ENCODE data around the gene VSX1.

VSX1 gene

GRCh38 chr20:25057234-25058050, 24.5 kb downstream of the VSX1 start:
- H3K27me3 ChIP-seq (ENCODE audit: low read depth): peaks cover 13% of the 10 kb centered on the region; the same call in 1 of the 2 replicates
- peak; percentile 42 to 68 for DNase-seq (ENCODE audit: low spot score in 2 of 2)
- peak overlapping the region; percentile 51 for H3K4me3 ChIP-seq
- no peaks in the 10 kb centered on the region for H3K36me3 ChIP-seq (replicated peaks)
- H3K9me3 ChIP-seq: no peaks in the 10 kb centered on the region
- in situ Hi-C loops (cut with MboI; ENCODE audit: low sequenced_read_pairs): no loop called here
- H3K4me1 ChIP-seq: no peaks in the 10 kb centered on the region; the same call in 1 of the 2 replicates

- in situ Hi-C loops (cut with MboI; ENCODE audit: low sequenced_read_pairs): no loop called here
- Histone ChIP-seq H3K9me3 (no peaks in the 10 kb centered on the region), H3K36me3 (replicated peaks) (no peaks in the 10 kb centered on the region), H3K27me3 (ENCODE audit: low read depth) (peaks cover 7% of the 10 kb centered on the region; the same call in 1 of the 2 replicates), H3K4me3 (peak overlapping the region; percentile 51), H3K4me1 (no peaks in the 10 kb centered on the region; the same call in 1 of the 2 replicates)
- DNase-seq (ENCODE audit: low spot score in 2 of 2): no peak
These were observed 25.2 kb downstream of the VSX1 start for GRCh38 chr20:25056690-25057233.

- no peak for DNase-seq (ENCODE audit: low spot score in 2 of 2)
- no peaks in the 10 kb centered on the region; the same call in 1 of the 2 replicates for H3K4me1 ChIP-seq
- H3K4me3 ChIP-seq: peak overlapping the region; percentile 51
- H3K27me3 ChIP-seq (ENCODE audit: low read depth): peaks cover under 1% of the 10 kb centered on the region; the same call in 1 of the 2 replicates
- no peaks in the 10 kb centered on the region for H3K9me3 ChIP-seq
- H3K36me3 ChIP-seq (replicated peaks): no peaks in the 10 kb centered on the region
- in situ Hi-C loops (cut with MboI; ENCODE audit: low sequenced_read_pairs): no loop called here
These were observed 26.0 kb downstream of the VSX1 start for GRCh38 chr20:25055711-25056495.

- DNase-seq (ENCODE audit: low spot score in 2 of 2): no peak
- in situ Hi-C loops (cut with MboI; ENCODE audit: low sequenced_read_pairs): no loop called here
- no peak overlapping the region for H3K4me3 ChIP-seq
- no peaks in the 10 kb centered on the region; the same call in 1 of the 2 replicates for H3K4me1 ChIP-seq
- no peaks in the 10 kb centered on the region for H3K27me3 ChIP-seq (ENCODE audit: low read depth)
- no peaks in the 10 kb centered on the region for H3K9me3 ChIP-seq
- no peaks in the 10 kb centered on the region for H3K36me3 ChIP-seq (replicated peaks)
These were observed 26.8 kb downstream of the VSX1 start for GRCh38 chr20:25054995-25055629.

GRCh38 chr20:25054096-25054820, 27.7 kb downstream of the VSX1 start:
- H3K36me3 ChIP-seq (replicated peaks): no peaks in the 10 kb centered on the region
- in situ Hi-C loops (cut with MboI; ENCODE audit: low sequenced_read_pairs): no loop called here
- H3K27me3 ChIP-seq (ENCODE audit: low read depth): no peaks in the 10 kb centered on the region
- H3K4me1 ChIP-seq: no peaks in the 10 kb centered on the region; the same call in 1 of the 2 replicates
- DNase-seq (ENCODE audit: low spot score in 2 of 2): no peak
- H3K9me3 ChIP-seq: no peaks in the 10 kb centered on the region
- no peak overlapping the region for H3K4me3 ChIP-seq

GRCh38 chr20:25053255-25054031, 28.5 kb downstream of the VSX1 start:
- in situ Hi-C loops (cut with MboI; ENCODE audit: low sequenced_read_pairs): no loop called here

GRCh38 chr20:25052255-25053194, 29.4 kb downstream of the VSX1 start:
- H3K27me3 ChIP-seq (ENCODE audit: low read depth): no peaks in the 10 kb centered on the region
- in situ Hi-C loops (cut with MboI; ENCODE audit: low sequenced_read_pairs): no loop called here
- H3K4me3 ChIP-seq: no peak overlapping the region

More at GRCh38 chr20:25053255-25054031, 28.5 kb downstream of the VSX1 start:
- H3K4me3 ChIP-seq: no peak overlapping the region
- no peaks in the 10 kb centered on the region for H3K36me3 ChIP-seq (replicated peaks)
- no peak for DNase-seq (ENCODE audit: low spot score in 2 of 2)
- no peaks in the 10 kb centered on the region for H3K9me3 ChIP-seq
- H3K27me3 ChIP-seq (ENCODE audit: low read depth): no peaks in the 10 kb centered on the region
- no peaks in the 10 kb centered on the region; the same call in 1 of the 2 replicates for H3K4me1 ChIP-seq

GRCh38 chr20:25051386-25052155, 30.4 kb downstream of the VSX1 start:
- Histone ChIP-seq H3K36me3 (replicated peaks) (no peaks in the 10 kb centered on the region), H3K9me3 (no peaks in the 10 kb centered on the region), H3K4me1 (no peaks in the 10 kb centered on the region), H3K27me3 (ENCODE audit: low read depth) (no peaks in the 10 kb centered on the region), H3K4me3 (no peak overlapping the region)
- in situ Hi-C loops (cut with MboI; ENCODE audit: low sequenced_read_pairs): no loop called here
- DNase-seq (ENCODE audit: low spot score in 2 of 2): no peak

More at GRCh38 chr20:25052255-25053194, 29.4 kb downstream of the VSX1 start:
- Histone ChIP-seq H3K4me1 (no peaks in the 10 kb centered on the region), H3K9me3 (no peaks in the 10 kb centered on the region), H3K36me3 (replicated peaks) (no peaks in the 10 kb centered on the region)
- no peak for DNase-seq (ENCODE audit: low spot score in 2 of 2)

- Histone ChIP-seq H3K9me3 (no peaks in the 10 kb centered on the region), H3K27me3 (ENCODE audit: low read depth) (no peaks in the 10 kb centered on the region), H3K4me1 (no peaks in the 10 kb centered on the region), H3K4me3 (no peak overlapping the region), H3K36me3 (replicated peaks) (no peaks in the 10 kb centered on the region)
- no peak for DNase-seq (ENCODE audit: low spot score in 2 of 2)
- in situ Hi-C loops (cut with MboI; ENCODE audit: low sequenced_read_pairs): no loop called here
These were observed 31.2 kb downstream of the VSX1 start for GRCh38 chr20:25050501-25051350.

- H3K9me3 ChIP-seq: no peaks in the 10 kb centered on the region
- in situ Hi-C loops (cut with MboI; ENCODE audit: low sequenced_read_pairs): no loop called here
- no peak for DNase-seq (ENCODE audit: low spot score in 2 of 2)
These were observed 31.9 kb downstream of the VSX1 start for GRCh38 chr20:25050082-25050481.

More at GRCh38 chr20:25050082-25050481, 31.9 kb downstream of the VSX1 start:
- H3K4me3 ChIP-seq: no peak overlapping the region
- H3K4me1 ChIP-seq: no peaks in the 10 kb centered on the region
- no peaks in the 10 kb centered on the region for H3K27me3 ChIP-seq (ENCODE audit: low read depth)
- no peaks in the 10 kb centered on the region for H3K36me3 ChIP-seq (replicated peaks)
